RWPE2 (cell line): Measurements from ENCODE around the gene SNCG.

Experiments
- ATAC-seq: fragments of 200-7000 bp; cut with Tn5 transposase; 3 replicates; pipeline ENCODE4 v1.9.1; 2021; ENCODE audit warnings: low read depth
- DNase-seq: peaks from one replicate; pipeline ENCODE4 v3.0.0-alpha.2; 2020; ENCODE audit warnings: low spot score
- H3K27ac ChIP-seq: fragments of 450-650 bp; 2 replicates; pipeline ENCODE4 v1.5.1; 2017; ENCODE audit warnings: mild to moderate bottlenecking; ENCODE audit not compliant: poor library complexity, severe bottlenecking
- H3K27me3 ChIP-seq: fragments of 250-450 bp; sonication (Bioruptor Pico); 2 replicates; pipeline ENCODE4 v1.5.1; 2021; ENCODE audit warnings: mild to moderate bottlenecking, moderate library complexity; ENCODE audit not compliant: insufficient read depth, poor library complexity, severe bottlenecking
- H3K36me3 ChIP-seq: fragments of 250-450 bp; sonication (Bioruptor Pico); 2 replicates; pipeline ENCODE4 v1.5.1; 2020; ENCODE audit warnings: low read depth, mild to moderate bottlenecking, moderate library complexity
- H3K4me1 ChIP-seq: fragments of 250-450 bp; sonication (Bioruptor Pico); 2 replicates; pipeline ENCODE4 v1.5.1; 2021; ENCODE audit warnings: mild to moderate bottlenecking, moderate library complexity; ENCODE audit not compliant: insufficient read depth, poor library complexity, severe bottlenecking
- H3K4me3 ChIP-seq: fragments of 250-450 bp; sonication (Bioruptor Pico); 2 replicates; pipeline ENCODE4 v1.5.1; 2021; ENCODE audit warnings: mild to moderate bottlenecking, moderate library complexity; ENCODE audit not compliant: severe bottlenecking
- H3K9me3 ChIP-seq: fragments of 250-450 bp; sonication (Bioruptor Pico); 2 replicates; pipeline ENCODE4 v1.5.1; 2021; ENCODE audit warnings: mild to moderate bottlenecking, moderate library complexity; ENCODE audit not compliant: severe bottlenecking
- CTCF ChIP-seq: fragments of 450-650 bp; IDR thresholded peaks from one replicate; pipeline ENCODE4 v1.5.1; 2017; ENCODE audit warnings: mild to moderate bottlenecking, moderate library complexity; ENCODE audit not compliant: poor library complexity, severe bottlenecking

Gene SNCG

GRCh38 chr10:86963341-86963919, 5.0 kb downstream of the SNCG start:
- Histone ChIP-seq H3K9me3 (no peaks in the 10 kb centered on the region), H3K27ac (no peak overlapping the region), H3K4me1 (peaks cover 32% of the 10 kb centered on the region), H3K27me3 (no peaks in the 10 kb centered on the region), H3K36me3 (no peaks in the 10 kb centered on the region; the same call in 1 of the 2 replicates), H3K4me3 (no peak overlapping the region)
- TF ChIP-seq CTCF, result no peak
- no peak for ATAC-seq
- DNase-seq, result no peak

GRCh38 chr10:86964061-86964846, 5.9 kb downstream of the SNCG start:
- H3K27ac ChIP-seq, result no peak overlapping the region
- no peaks in the 10 kb centered on the region; the same call in 1 of the 2 replicates for H3K36me3 ChIP-seq
- H3K27me3 ChIP-seq, result no peaks in the 10 kb centered on the region
- ATAC-seq (no peak), DNase-seq (no peak)
- H3K4me1 ChIP-seq, result peaks cover 24% of the 10 kb centered on the region
- H3K9me3 ChIP-seq, result no peaks in the 10 kb centered on the region
- no peak for TF ChIP-seq CTCF
- no peak overlapping the region for H3K4me3 ChIP-seq

GRCh38 chr10:86964847-86965190, 6.4 kb downstream of the SNCG start:
- H3K4me3 ChIP-seq, result no peak overlapping the region
- H3K27me3 ChIP-seq, result no peaks in the 10 kb centered on the region
- DNase-seq, result no peak
- H3K4me1 ChIP-seq, result peaks cover 19% of the 10 kb centered on the region
- H3K36me3 ChIP-seq, result no peaks in the 10 kb centered on the region; the same call in 1 of the 2 replicates
- no peak for TF ChIP-seq CTCF
- no peaks in the 10 kb centered on the region for H3K9me3 ChIP-seq
- H3K27ac ChIP-seq, result no peak overlapping the region
- no peak for ATAC-seq

- Histone ChIP-seq H3K27ac (no peak overlapping the region), H3K27me3 (no peaks in the 10 kb centered on the region), H3K4me1 (peaks cover 18% of the 10 kb centered on the region), H3K36me3 (no peaks in the 10 kb centered on the region; the same call in 1 of the 2 replicates), H3K9me3 (no peaks in the 10 kb centered on the region), H3K4me3 (no peak overlapping the region)
- ATAC-seq (no peak), DNase-seq (no peak)
- no peak for TF ChIP-seq CTCF
Observed at GRCh38 chr10:86965986-86966654, 7.7 kb downstream of the SNCG start.
